Activated CD4-positive, alpha-beta T cell treated with anti-CD3 and anti-CD28 coated beads, Interleukin-10, Interleukin-2, amounts not matched to agents 100 ng/mL and 50 ng/mL, durations not matched to agents 16 hours and 8 hours (primary cell): ENCODE measurements around the gene APPBP2.
"Not testable (repeated sequence)": the region's sequence is repeated elsewhere in the genome, so short reads cannot be mapped to it uniquely, and the experiment has no call there.

Experiments used
- DNase-seq: peaks from one replicate; pipeline ENCODE4 v3.0.0-alpha.2; 2020

Gene APPBP2

GRCh38 chr17:60428491-60428890 lies 97.6 kb downstream of the APPBP2 start:
- not testable (repeated sequence) for DNase-seq

GRCh38 chr17:60426596-60426995 lies 99.4 kb downstream of the APPBP2 start:
- no peak for DNase-seq

GRCh38 chr17:60425626-60426025 lies 100.4 kb downstream of the APPBP2 start:
- no peak for DNase-seq

GRCh38 chr17:60423865-60424264 lies 102.2 kb downstream of the APPBP2 start:
- no peak for DNase-seq

GRCh38 chr17:60422162-60422665 lies 103.8 kb downstream of the APPBP2 start, which contains the start of gene CHCT1:
TSS of gene CHCT1 (plus strand) at chr17:60422489. CDS start at chr17:60422593, 104 bp downstream.
- DNase-seq: no peak

- peak; percentile 85 for DNase-seq
Measured at GRCh38 chr17:60421273-60422161, 104.5 kb downstream of the APPBP2 start.

- DNase-seq: not testable (repeated sequence)
Measured at GRCh38 chr17:60419875-60420274, 106.2 kb downstream of the APPBP2 start.

GRCh38 chr17:60419003-60419402 lies 107.0 kb downstream of the APPBP2 start:
- not testable (repeated sequence) for DNase-seq

GRCh38 chr17:60416368-60416925 lies 109.6 kb downstream of the APPBP2 start:
- DNase-seq: no peak

GRCh38 chr17:60415146-60415545 lies 110.9 kb downstream of the APPBP2 start:
- DNase-seq: no peak

GRCh38 chr17:60412701-60413100 lies 113.3 kb downstream of the APPBP2 start:
- no peak for DNase-seq

- no peak for DNase-seq
Measured at GRCh38 chr17:60410001-60410400, 116.0 kb downstream of the APPBP2 start.

GRCh38 chr17:60406887-60407286 lies 119.2 kb downstream of the APPBP2 start:
- no peak for DNase-seq

GRCh38 chr17:60403962-60404361 lies 122.1 kb downstream of the APPBP2 start:
- no peak for DNase-seq

GRCh38 chr17:60403523-60403810 lies 122.6 kb downstream of the APPBP2 start:
- no peak for DNase-seq

- no peak for DNase-seq
Measured at GRCh38 chr17:60401819-60402218, 124.2 kb downstream of the APPBP2 start.

- no peak for DNase-seq
Measured at GRCh38 chr17:60398227-60398959, 127.6 kb downstream of the APPBP2 start.

GRCh38 chr17:60396412-60396811 lies 129.6 kb downstream of the APPBP2 start:
- no peak for DNase-seq

GRCh38 chr17:60395508-60396065 lies 130.5 kb downstream of the APPBP2 start:
- peak; percentile 67 for DNase-seq

- DNase-seq: no peak
Measured at GRCh38 chr17:60393840-60394723, 132.0 kb downstream of the APPBP2 start.
